HepG2 (cell line): Measurements from ENCODE around the gene HDGF. TPM values are rescaled to one million over a fixed set of nuclear protein-coding genes. Genes with fewer than 3 reads are reported as not detected.

Source experiments
- ATAC-seq: fragments of 200-7000 bp; cut with Tn5 transposase; 3 replicates; pipeline ENCODE4 v1.9.1; 2020; ENCODE audit warnings: mild to moderate bottlenecking, moderate library complexity
- BruUV-seq: library from RNA; stranded (reverse); fragments of 400-500 nt; replicated peaks from 2 replicates; lab custom pipeline; 2021; lab: Mats Ljungman, UMichigan
- CTCF ChIA-PET: fragments of 300-600 bp; formaldehyde crosslinking; extraction: SDS; loops from one replicate; lab custom pipeline; 2021; ENCODE audit warnings: low total read pairs, inconsistent platforms, low intra/inter-chr PET ratio; lab: Yijun Ruan, JAX
- POLR2A ChIA-PET: fragments of 350-600 bp; sonication (Branson Sonifier 250); formaldehyde crosslinking; loops from one replicate; lab custom pipeline; 2020; ENCODE audit warnings: antibody characterized with exemption, inconsistent platforms; lab: Yijun Ruan, JAX
- DNase-seq: peaks from one replicate; pipeline ENCODE4 v3.0.0-alpha.2; 2015; ENCODE audit warnings: low spot score
- FAIRE-seq: peaks from 3 replicates; lab custom pipeline; 2011; peaks lifted over from hg19 to GRCh38; lab: Jason Lieb, UNC
- H2AFZ ChIP-seq: one replicate; pipeline ENCODE4 v1.6.1; 2011; ENCODE audit warnings: low read length, inconsistent platforms
- H3K27ac ChIP-seq: fragments of 300-600 bp; 3 replicates; pipeline ENCODE4 v1.8.0; 2011; ENCODE audit warnings: mixed run types, mild to moderate bottlenecking, mixed read lengths, low read length, inconsistent platforms; ENCODE audit not compliant: insufficient read depth; ENCODE audit errors: extremely low read length
- H3K27me3 ChIP-seq, 2 experiments: fragments of 200-600 bp in 1 of 2; 2 replicates in 1 of 2; 3 replicates in 1 of 2; pipeline versions ENCODE4 v1.6.0 to v1.8.0; 2011; ENCODE audit warnings: low read length in 2 of 2, mild to moderate bottlenecking in 2 of 2, moderate library complexity in 2 of 2, inconsistent platforms in 1 of 2; ENCODE audit not compliant: insufficient read depth in 2 of 2, control insufficient read depth in 1 of 2
- H3K36me3 ChIP-seq, 2 experiments: fragments of 200-600 bp in 1 of 2; replicated peaks in 1 of 2; 2 replicates in 1 of 2; 3 replicates in 1 of 2; pipeline versions ENCODE4 v1.5.1 to v1.8.0; 2011; ENCODE audit warnings: low read length in 2 of 2, inconsistent platforms in 1 of 2; ENCODE audit not compliant: insufficient read depth in 2 of 2, control insufficient read depth in 1 of 2
- H3K4me1 ChIP-seq: 2 replicates; pipeline ENCODE4 v1.5.1; 2012; ENCODE audit warnings: low read length, inconsistent platforms; ENCODE audit not compliant: insufficient read depth
- H3K4me2 ChIP-seq: 2 replicates; pipeline ENCODE4 v1.6.0; 2011; ENCODE audit warnings: low read depth, low read length, inconsistent platforms
- H3K4me3 ChIP-seq, 3 experiments: fragments of 200-600 bp in 1 of 3; sonication (generic), shearing (Covaris generic) in 1 of 3; replicated peaks in 1 of 3; 2 replicates each; pipeline ENCODE4 v1.5.1; 2011 to 2016; ENCODE audit warnings: low read length in 3 of 3, inconsistent platforms in 2 of 3, low read depth in 2 of 3, mild to moderate bottlenecking in 2 of 3, control low read depth in 1 of 3, mixed read lengths in 1 of 3; ENCODE audit not compliant: insufficient read depth in 1 of 3
- H3K79me2 ChIP-seq: one replicate; pipeline ENCODE4 v1.6.1; 2011; ENCODE audit warnings: low read length, inconsistent platforms; ENCODE audit not compliant: insufficient read depth
- H3K9ac ChIP-seq: 2 replicates; pipeline ENCODE4 v1.6.0; 2011; ENCODE audit warnings: mild to moderate bottlenecking, low read depth, low read length, inconsistent platforms; ENCODE audit not compliant: insufficient read depth
- H3K9me3 ChIP-seq: 2 replicates; pipeline ENCODE4 v1.5.1; 2012; ENCODE audit warnings: mild to moderate bottlenecking, low read length
- H4K20me1 ChIP-seq: 2 replicates; pipeline ENCODE4 v1.6.0; 2011; ENCODE audit warnings: inconsistent platforms, mild to moderate bottlenecking, low read length, moderate library complexity; ENCODE audit not compliant: insufficient read depth
- BHLHE40 ChIP-seq: IDR thresholded peaks from 2 replicates; pipeline ENCODE4 v1.6.1; 2011; ENCODE audit warnings: low read length, improper control_type of control experiment
- EEA1 ChIP-seq: sonication (generic); formaldehyde crosslinking; IDR thresholded peaks from 2 replicates; pipeline ENCODE4 v1.5.1; 2020; ENCODE audit warnings: mild to moderate bottlenecking, missing genetic modification reagents, borderline replicate concordance
- FOSL1 ChIP-seq: sonication (generic); formaldehyde crosslinking; IDR thresholded peaks from 2 replicates; pipeline ENCODE4 v1.9.0; 2021; ENCODE audit warnings: missing genetic modification reagents, borderline replicate concordance
- IKZF1 ChIP-seq: fragments of 450-650 bp; IDR thresholded peaks from 2 replicates; pipeline ENCODE4 v1.7.1; 2016
- RBAK ChIP-seq: sonication (generic); formaldehyde crosslinking; IDR thresholded peaks from 2 replicates; pipeline ENCODE4 v1.5.1; 2020; ENCODE audit warnings: mild to moderate bottlenecking, missing genetic modification reagents
- SMYD3 ChIP-seq: sonication (generic); formaldehyde crosslinking; IDR thresholded peaks from 2 replicates; pipeline ENCODE4 v1.8.1; 2023; ENCODE audit warnings: mild to moderate bottlenecking, missing genetic modification reagents
- SNAI1 ChIP-seq: sonication (generic); formaldehyde crosslinking; IDR thresholded peaks from 2 replicates; pipeline ENCODE4 v1.5.0; 2020; ENCODE audit warnings: mild to moderate bottlenecking, missing genetic modification reagents, borderline replicate concordance
- TEAD3 ChIP-seq: optimal IDR thresholded peaks from 2 replicates; pipeline ENCODE3; 2016; ENCODE audit warnings: borderline replicate concordance
- WIZ ChIP-seq: sonication (generic); formaldehyde crosslinking; IDR thresholded peaks from 2 replicates; pipeline ENCODE4 v1.5.1; 2020; ENCODE audit warnings: mild to moderate bottlenecking, missing genetic modification reagents
- ZNF10 ChIP-seq: sonication (generic); formaldehyde crosslinking; IDR thresholded peaks from 2 replicates; pipeline ENCODE4 v1.4.0; 2020; ENCODE audit warnings: mild to moderate bottlenecking, low read depth, missing genetic modification reagents, borderline replicate concordance
- ZNF138 ChIP-seq: sonication (generic); formaldehyde crosslinking; IDR thresholded peaks from 2 replicates; pipeline ENCODE4 v1.5.0; 2020; ENCODE audit warnings: mild to moderate bottlenecking, low read depth, missing genetic modification reagents
- ZNF546 ChIP-seq: sonication (generic); formaldehyde crosslinking; conservative IDR thresholded peaks from 2 replicates; pipeline ENCODE4 v1.8.1; 2023; ENCODE audit warnings: mild to moderate bottlenecking, missing genetic modification reagents
- ZNF672 ChIP-seq: sonication (generic); formaldehyde crosslinking; IDR thresholded peaks from 2 replicates; pipeline ENCODE4 v1.8.1; 2022; ENCODE audit warnings: missing genetic modification reagents
- ZZZ3 ChIP-seq: sonication (generic); formaldehyde crosslinking; IDR thresholded peaks from 2 replicates; pipeline ENCODE4 v1.4.0; 2020; ENCODE audit warnings: missing genetic modification reagents, mild to moderate bottlenecking, borderline replicate concordance
- WGBS: methylation state at CpG from one replicate; pipeline ENCODE4 v1.1.6; 2017; ENCODE audit warnings: low lambda C conversion rate; 5-methylcytosine and 5-hydroxymethylcytosine counted together
- in situ Hi-C: cut with HindIII; loops from 2 replicates; pipeline ENCODE4 v1.10.0; 2017; ENCODE audit warnings: low pct_unique_long_range_greater_than_20kb; ENCODE audit not compliant: extremely low pct_ligation_motif_present
- intact Hi-C: fragments of 100-400 bp; cut with micrococcal nuclease; formaldehyde crosslinking; loops from one replicate; pipeline ENCODE4 v1.10.0; 2022; ENCODE audit not compliant: unreplicated experiment
- polyA plus RNA-seq, 8 experiments: library from polyadenylated mRNA; depleted of rRNA in 3 of 8; stranded (reverse) in 7 of 8; unstranded in 1 of 8; fragments of >200 nt; fragmentation: Illumina TruSeq in 4 of 8; extraction: Trizol in 4 of 8; gene quantifications; 2 replicates each; pipeline versions ENCODE4 v1.2.1 to v1.2.3, GENCODE V29; 2011 to 2016; ENCODE audit warnings: low read depth in 4 of 8, missing spikeins in 1 of 8, mixed read lengths in 1 of 8; ENCODE audit not compliant: insufficient read depth in 1 of 8
- total RNA-seq, 5 experiments: library from RNA; depleted of rRNA; stranded (reverse); fragments of >200 nt; fragmentation: Illumina TruSeq; extraction: Trizol; gene quantifications; 2 replicates each; pipeline ENCODE4 v1.2.3, GENCODE V29; 2016; ENCODE audit warnings: low read depth in 1 of 5
- TF ChIP-seq, protein P1 (sequence below): sonication (generic); formaldehyde crosslinking; IDR thresholded peaks from 2 replicates; pipeline ENCODE4 v1.4.0; 2020; ENCODE audit warnings: missing genetic modification reagents
- TF ChIP-seq, protein P2 (sequence below): sonication (generic); formaldehyde crosslinking; IDR thresholded peaks from 2 replicates; pipeline ENCODE4 v1.5.0; 2020; ENCODE audit warnings: missing genetic modification reagents, mild to moderate bottlenecking, borderline replicate concordance

Gene HDGF
- total and polyA plus RNA-seq, 2 of the 13 experiments (the other 11 are each of a cell fraction or from before 2014, with no cell fraction given): 156 to 196 TPM

DNA sequence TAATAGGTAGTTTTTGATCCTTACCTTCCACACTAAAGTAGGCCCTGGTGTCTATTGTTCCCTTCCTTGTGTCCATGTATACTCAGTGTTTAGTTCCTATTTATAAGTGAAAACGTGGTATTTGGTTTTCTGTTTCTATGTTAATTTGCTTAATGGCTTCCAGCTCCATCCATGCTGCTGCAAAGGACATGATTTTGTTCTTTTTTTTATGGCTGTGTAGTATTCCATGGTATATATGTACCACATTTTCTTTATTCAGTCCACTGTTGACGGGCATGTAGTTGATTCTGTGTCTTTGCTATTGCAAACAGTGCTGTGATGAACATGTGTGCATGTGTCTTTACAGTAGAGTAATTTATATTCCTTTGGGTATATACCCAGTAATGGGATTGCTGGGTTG, 36.7 kb upstream of the HDGF start:
- Histone ChIP-seq H3K9me3 (no peaks in the 10 kb centered on the region), H3K4me2 (no peak overlapping the region), H3K27me3 (no peaks in the 10 kb centered on the region), H4K20me1 (no peaks in the 10 kb centered on the region), H3K36me3 (peaks cover 22 to 76% of the 10 kb centered on the region in 2 experiments; a peak in 4 of 5 replicates), H2AFZ (no peak overlapping the region), H3K4me1 (0 out of 2 replicates have a peak, but pooled peaks cover 2% of the 10 kb centered on the region), H3K79me2 (no peaks in the 10 kb centered on the region), H3K9ac (no peak overlapping the region), H3K27ac (no peak overlapping the region)
- intact Hi-C loops (no loop called here), in situ Hi-C loops (no loop called here)
- no peak for DNase-seq
- POLR2A ChIA-PET: no interaction called here
- BruUV-seq: no TSS peak
- ATAC-seq: no peak
- 96% methylated on average over 2 of the region's 2 CpGs for WGBS
- TF ChIP-seq ZNF10 (CRISPR knock-in tag): no peak
- no peak for TF ChIP-seq FOSL1 (CRISPR knock-in tag)
- no peak for TF ChIP-seq ZNF546 (CRISPR knock-in tag)
- no peak for TF ChIP-seq ZNF138
- TF ChIP-seq SMYD3 (CRISPR knock-in tag): no peak
- TF ChIP-seq ZNF672 (CRISPR knock-in tag): no peak
- no peak for TF ChIP-seq RBAK (CRISPR knock-in tag)
- TF ChIP-seq TEAD3 (CRISPR knock-in tag): no peak
- TF ChIP-seq BHLHE40: no peak
- no peak for TF ChIP-seq EEA1
- TF ChIP-seq IKZF1: no peak
- TF ChIP-seq, protein P1, sequence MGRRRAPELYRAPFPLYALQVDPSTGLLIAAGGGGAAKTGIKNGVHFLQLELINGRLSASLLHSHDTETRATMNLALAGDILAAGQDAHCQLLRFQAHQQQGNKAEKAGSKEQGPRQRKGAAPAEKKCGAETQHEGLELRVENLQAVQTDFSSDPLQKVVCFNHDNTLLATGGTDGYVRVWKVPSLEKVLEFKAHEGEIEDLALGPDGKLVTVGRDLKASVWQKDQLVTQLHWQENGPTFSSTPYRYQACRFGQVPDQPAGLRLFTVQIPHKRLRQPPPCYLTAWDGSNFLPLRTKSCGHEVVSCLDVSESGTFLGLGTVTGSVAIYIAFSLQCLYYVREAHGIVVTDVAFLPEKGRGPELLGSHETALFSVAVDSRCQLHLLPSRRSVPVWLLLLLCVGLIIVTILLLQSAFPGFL (CRISPR knock-in tag): no peak
- no peak for TF ChIP-seq WIZ (CRISPR knock-in tag)
- TF ChIP-seq ZZZ3 (CRISPR knock-in tag): no peak
- no peak for TF ChIP-seq SNAI1 (CRISPR knock-in tag)
- TF ChIP-seq, protein P2, sequence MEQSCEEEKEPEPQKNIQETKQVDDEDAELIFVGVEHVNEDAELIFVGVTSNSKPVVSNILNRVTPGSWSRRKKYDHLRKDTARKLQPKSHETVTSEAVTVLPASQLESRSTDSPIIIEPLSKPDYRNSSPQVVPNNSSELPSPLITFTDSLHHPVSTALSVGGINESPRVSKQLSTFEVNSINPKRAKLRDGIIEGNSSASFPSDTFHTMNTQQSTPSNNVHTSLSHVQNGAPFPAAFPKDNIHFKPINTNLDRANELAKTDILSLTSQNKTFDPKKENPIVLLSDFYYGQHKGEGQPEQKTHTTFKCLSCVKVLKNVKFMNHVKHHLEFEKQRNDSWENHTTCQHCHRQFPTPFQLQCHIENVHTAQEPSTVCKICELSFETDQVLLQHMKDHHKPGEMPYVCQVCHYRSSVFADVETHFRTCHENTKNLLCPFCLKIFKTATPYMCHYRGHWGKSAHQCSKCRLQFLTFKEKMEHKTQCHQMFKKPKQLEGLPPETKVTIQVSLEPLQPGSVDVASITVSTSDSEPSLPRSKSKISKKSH (CRISPR knock-in tag): no peak
- TF ChIP-seq, all 625 proteins: peak for 0
- no peak for FAIRE-seq
- no peak overlapping the region for H3K4me3 ChIP-seq
- CTCF ChIA-PET: no interaction called here
